NCI-H2029 (cell line): Measurements from ENCODE around the gene GRAMD2A.

ENCODE experiments used
- DNase-seq: peaks from one replicate; lab custom pipeline; 2025; lab: John Stamatoyannopoulos, UW

Gene GRAMD2A

GRCh38 chr15:72136170-72137051, 61.2 kb downstream of the GRAMD2A start:
- DNase-seq, result peak; percentile 13

GRCh38 chr15:72135719-72136118, 61.9 kb downstream of the GRAMD2A start:
- DNase-seq, result no peak

GRCh38 chr15:72133211-72133610, 64.4 kb downstream of the GRAMD2A start:
- DNase-seq, result no peak

- no peak for DNase-seq
Measured at GRCh38 chr15:72131922-72132321, 65.7 kb downstream of the GRAMD2A start.

- no peak for DNase-seq
Measured at GRCh38 chr15:72130272-72130671, 67.3 kb downstream of the GRAMD2A start.

- DNase-seq, result no peak
Measured at GRCh38 chr15:72128359-72128758, 69.2 kb downstream of the GRAMD2A start.

- DNase-seq, result no peak
Measured at GRCh38 chr15:72127724-72128322, 69.8 kb downstream of the GRAMD2A start.

- DNase-seq, result no peak
Measured at GRCh38 chr15:72124218-72124617, 73.4 kb downstream of the GRAMD2A start.

- DNase-seq, result peak; percentile 86
Measured at GRCh38 chr15:72118017-72118978, 79.3 kb downstream of the GRAMD2A start, which contains the start of the genes MYO9A and SENP8. TSS of gene MYO9A (minus strand) at chr15:72118150. CDS start at chr15:72046563, 71,587 bp downstream. TSS of gene SENP8 (plus strand) at chr15:72118403. CDS start at chr15:72139624, 21,221 bp downstream.

GRCh38 chr15:72117486-72118016, 80.0 kb downstream of the GRAMD2A start:
- DNase-seq, result no peak

GRCh38 chr15:72116731-72117485, 80.7 kb downstream of the GRAMD2A start:
- DNase-seq, result no peak

GRCh38 chr15:72113347-72114031, 84.1 kb downstream of the GRAMD2A start:
- no peak for DNase-seq

- no peak for DNase-seq
Measured at GRCh38 chr15:72112805-72113204, 84.8 kb downstream of the GRAMD2A start.

GRCh38 chr15:72112116-72112515, 85.5 kb downstream of the GRAMD2A start:
- no peak for DNase-seq

GRCh38 chr15:72110355-72110754, 87.2 kb downstream of the GRAMD2A start:
- no peak for DNase-seq
